Measurements from ENCODE around the gene NPTX1.
"Not testable (repeated sequence)": the region's sequence is repeated elsewhere in the genome, so short reads cannot be mapped to it uniquely, and the experiment has no call there.

GRCh38 chr17:80507177-80507576, 30.8 kb upstream of the NPTX1 start:
- TF ChIP-seq YY1 (IDR thresholded peaks at IDR 0.05; ENCODE audit: insufficient read depth, insufficient read length); SUZ12 (IDR thresholded peaks at IDR 0.05; ENCODE audit: extremely low read depth, insufficient read depth, insufficient read length): not testable (repeated sequence)

Data from NT2/D1 (cell line).